ENCODE measurements around the gene SLC2A9.

DNA sequence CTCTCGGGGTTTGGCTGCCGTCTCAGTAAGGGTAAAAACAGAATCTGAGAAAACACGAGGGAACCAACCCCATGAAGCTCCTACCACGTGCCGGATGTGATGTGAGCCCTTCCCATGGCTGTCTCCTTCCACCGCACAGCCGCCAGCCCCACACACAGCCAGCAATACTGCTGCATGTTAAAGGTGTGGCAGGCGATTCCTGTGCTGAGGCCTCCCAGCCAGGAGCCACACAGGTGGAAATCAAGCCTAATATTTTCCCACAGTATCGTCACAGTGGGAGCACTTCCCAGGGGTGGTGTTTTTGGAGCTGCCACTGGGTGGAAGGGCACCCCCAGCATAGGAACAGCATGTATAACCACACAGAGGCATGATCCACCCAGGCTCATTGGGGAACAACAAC lies 77.5 kb downstream of the SLC2A9 start:
- TF ChIP-seq, protein P1, sequence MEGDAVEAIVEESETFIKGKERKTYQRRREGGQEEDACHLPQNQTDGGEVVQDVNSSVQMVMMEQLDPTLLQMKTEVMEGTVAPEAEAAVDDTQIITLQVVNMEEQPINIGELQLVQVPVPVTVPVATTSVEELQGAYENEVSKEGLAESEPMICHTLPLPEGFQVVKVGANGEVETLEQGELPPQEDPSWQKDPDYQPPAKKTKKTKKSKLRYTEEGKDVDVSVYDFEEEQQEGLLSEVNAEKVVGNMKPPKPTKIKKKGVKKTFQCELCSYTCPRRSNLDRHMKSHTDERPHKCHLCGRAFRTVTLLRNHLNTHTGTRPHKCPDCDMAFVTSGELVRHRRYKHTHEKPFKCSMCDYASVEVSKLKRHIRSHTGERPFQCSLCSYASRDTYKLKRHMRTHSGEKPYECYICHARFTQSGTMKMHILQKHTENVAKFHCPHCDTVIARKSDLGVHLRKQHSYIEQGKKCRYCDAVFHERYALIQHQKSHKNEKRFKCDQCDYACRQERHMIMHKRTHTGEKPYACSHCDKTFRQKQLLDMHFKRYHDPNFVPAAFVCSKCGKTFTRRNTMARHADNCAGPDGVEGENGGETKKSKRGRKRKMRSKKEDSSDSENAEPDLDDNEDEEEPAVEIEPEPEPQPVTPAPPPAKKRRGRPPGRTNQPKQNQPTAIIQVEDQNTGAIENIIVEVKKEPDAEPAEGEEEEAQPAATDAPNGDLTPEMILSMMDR (conservative IDR thresholded peaks at IDR 0.05 in 1 of 2, IDR thresholded peaks at IDR 0.05 in 1 of 2; ENCODE audit: low read depth in 1 of 2, low read length in 2 of 2): no peak
- TF ChIP-seq EZH2 (IDR thresholded peaks at IDR 0.05; ENCODE audit: low read length, missing control alignments): no peak
